Ovary (tissue), 9 donors: Measurements from ENCODE around the gene LGALS3. TPM values are rescaled to one million over a fixed set of nuclear protein-coding genes. Genes with fewer than 3 reads are reported as not detected.

Experiments
- DNase-seq, 5 donors: peaks; one replicate each; pipeline ENCODE4 v3.0.0-alpha.2; 2019 to 2020
- H3K27ac ChIP-seq, 2 donors: fragments of 200-600 bp; one replicate each; pipeline versions ENCODE4 v1.5.1 to v1.8.0; 2019 to 2022
- H3K27me3 ChIP-seq: fragments of 200-600 bp; one replicate; pipeline ENCODE4 v1.8.0; 2022
- H3K36me3 ChIP-seq: fragments of 200-600 bp; sonication (generic); one replicate; pipeline ENCODE4 v1.5.1; 2019
- H3K4me1 ChIP-seq: one replicate; pipeline ENCODE4 v1.8.1; 2013; ENCODE audit warnings: mild to moderate bottlenecking, moderate library complexity; ENCODE audit not compliant: insufficient read depth
- H3K4me3 ChIP-seq: fragments of 200-600 bp; sonication (generic); one replicate; pipeline ENCODE4 v1.5.1; 2017
- H3K9me3 ChIP-seq, 2 donors: fragments of 200-600 bp in 1 of 2; sonication (generic) in 1 of 2; one replicate each; pipeline versions ENCODE4 v1.5.1 to v1.8.1; 2013 to 2019; ENCODE audit warnings: mild to moderate bottlenecking in 1 of 2, moderate library complexity in 1 of 2
- CTCF ChIP-seq, 3 donors: fragments of 450-650 bp in 2 of 3; fragments of 200-600 bp in 1 of 3; IDR thresholded peaks; one replicate each; pipeline versions ENCODE4 v1.5.1 to v1.8.0; 2016 to 2022; ENCODE audit warnings: antibody characterized with exemption in 3 of 3, mild to moderate bottlenecking in 1 of 3
- EP300 ChIP-seq: sonication (generic); formaldehyde crosslinking; IDR thresholded peaks from one replicate; pipeline ENCODE4 v1.6.1; 2017; ENCODE audit warnings: antibody characterized with exemption
- POLR2A ChIP-seq: fragments of 450-650 bp; IDR thresholded peaks from one replicate; pipeline ENCODE4 v1.6.1; 2017; ENCODE audit warnings: antibody characterized with exemption, mild to moderate bottlenecking, moderate library complexity
- WGBS, 3 donors: extraction: QIAGEN DNeasy Blood & Tissue Kit in 1 of 3; methylation state at CpG; one replicate each; pipeline versions ENCODE4 v1.1.5 to v1.1.7; 2013 to 2017; 5-methylcytosine and 5-hydroxymethylcytosine counted together
- intact Hi-C, 4 donors: fragments of 100-400 bp; cut with DNase I; formaldehyde crosslinking; loops; one replicate each; pipeline versions ENCODE4 v1.11.0 to v1.15.1; 2022 to 2023
- polyA plus RNA-seq, 2 donors: library from polyadenylated mRNA; stranded (reverse); fragments of 200-250 nt in 1 of 2; fragments of 350-450 nt in 1 of 2; fragmentation: Illumina TruSeq in 1 of 2; extraction: RNeasy Lipid Tissue Mini Kit (QIAGEN cat#74804) in 1 of 2; gene quantifications; one replicate each; pipeline ENCODE4 v1.2.3, GENCODE V29; 2013 to 2014
- total RNA-seq, 7 donors: library from RNA; depleted of rRNA in 2 of 7; stranded (reverse); fragments of >200 nt in 2 of 7; fragmentation: NEBNext Ultra II Directional in 3 of 7; extraction: Animal tissue kit (Norgen Biotek cat#: 25700) in 3 of 7; gene quantifications; one replicate each; pipeline versions ENCODE4 v1.1.0 to v1.2.4, GENCODE V29; 2016 to 2023
- donor health status: DM: no; HTN: no; CAD: no; lungs with moderate emphysema.
- donor health status: DM: no; HTN: no; CAD: no.
- donor health status: Bipolar disorder and iron deficiency.
- donor health status: DM: yes; HTN: yes; CAD: no.
- donor health status: DM: no; HTN: no; CAD: no.
- donor health status: DM: yes; HTN: yes; CAD: no.

Gene LGALS3
- total and polyA plus RNA-seq, 9 donors, result 227 to 516 (median 259) TPM

GRCh38 chr14:55129428-55130195 lies 560 bp downstream of the LGALS3 start:
- Histone ChIP-seq H3K9me3 (no peaks in the 10 kb centered on the region), H3K27me3 (no peaks in the 10 kb centered on the region), H3K27ac (peak overlapping the region; percentile 94 to 97), H3K36me3 (no peaks in the 10 kb centered on the region), H3K4me3 (peak overlapping the region; percentile 75), H3K4me1 (peaks cover 22% of the 10 kb centered on the region)
- peak; percentile 61 to 79 (median 73) for DNase-seq
- 0 to 1% (median 0%) methylated on average over 4 to 53 of the region's 53 CpGs for WGBS, 3 donors
- no peak for TF ChIP-seq CTCF (IDR thresholded peaks at IDR 0.05)
- TF ChIP-seq POLR2A, result no peak
- no peak for TF ChIP-seq EP300
- intact Hi-C loops, result loop anchor here in 2 of 4 donors (2.0 to 5.0 kb wide), 2 partner anchors 23 to 37 kb away; no protein-coding TSS in a partner anchor

GRCh38 chr14:55130196-55130550 lies 1.1 kb downstream of the LGALS3 start:
- 17 to 26% (median 21%) methylated on average over 10 of the region's 10 CpGs for WGBS, 3 donors
- H3K36me3 ChIP-seq, result no peaks in the 10 kb centered on the region
- no peak for TF ChIP-seq CTCF (IDR thresholded peaks at IDR 0.05)
- no peak for TF ChIP-seq EP300
- TF ChIP-seq POLR2A, result no peak
- H3K27me3 ChIP-seq, result no peaks in the 10 kb centered on the region
- H3K4me1 ChIP-seq, result peaks cover 23% of the 10 kb centered on the region
- H3K27ac ChIP-seq, result peak overlapping the region; percentile 94 to 97
- peak overlapping the region; percentile 75 for H3K4me3 ChIP-seq
- no peak for DNase-seq
- H3K9me3 ChIP-seq, result no peaks in the 10 kb centered on the region
- intact Hi-C loops, result no loop called here

GRCh38 chr14:55131370-55132137 lies 2.5 kb downstream of the LGALS3 start:
- no peaks in the 10 kb centered on the region for H3K27me3 ChIP-seq
- peaks cover 24% of the 10 kb centered on the region for H3K4me1 ChIP-seq
- H3K27ac ChIP-seq, result peak overlapping the region; percentile 28 to 41
- TF ChIP-seq CTCF (IDR thresholded peaks at IDR 0.05) (no peak), EP300 (no peak), POLR2A (no peak)
- 70 to 79% (median 73%) methylated on average over 7 of the region's 7 CpGs for WGBS, 3 donors
- H3K4me3 ChIP-seq, result peak overlapping the region; percentile 75
- intact Hi-C loops, result no loop called here
- H3K9me3 ChIP-seq, result no peaks in the 10 kb centered on the region
- no peaks in the 10 kb centered on the region for H3K36me3 ChIP-seq
- peak in 1 of 5 donors; percentile 50 for DNase-seq

- no peak for DNase-seq
- Histone ChIP-seq H3K27ac (no peak overlapping the region), H3K4me1 (peaks cover 32% of the 10 kb centered on the region), H3K4me3 (no peak overlapping the region), H3K9me3 (no peaks in the 10 kb centered on the region), H3K36me3 (no peaks in the 10 kb centered on the region), H3K27me3 (no peaks in the 10 kb centered on the region)
- WGBS, 3 donors, result 27 to 64% (median 51%) methylated on average over 4 of the region's 4 CpGs
- no peak for TF ChIP-seq EP300
- peak in 2 of 3 donors; percentile 12 to 55 for TF ChIP-seq CTCF (IDR thresholded peaks at IDR 0.05)
- no peak for TF ChIP-seq POLR2A
- intact Hi-C loops, result no loop called here
Measured at GRCh38 chr14:55133416-55133815, 4.4 kb downstream of the LGALS3 start.
